CD4-positive, alpha-beta T cell treated with Interferon gamma for 1 hour (primary cell): ENCODE data around the gene AMBRA1.

ENCODE experiments used
- DNase-seq: peaks from one replicate; pipeline ENCODE4 v3.0.0-alpha.2; 2020

AMBRA1 gene

GRCh38 chr11:46574656-46575055 is 19.2 kb downstream of the AMBRA1 start:
- no peak for DNase-seq

GRCh38 chr11:46570790-46571398 is 22.9 kb downstream of the AMBRA1 start:
- DNase-seq: no peak

GRCh38 chr11:46565232-46565840 is 28.5 kb downstream of the AMBRA1 start:
- DNase-seq: no peak

GRCh38 chr11:46564459-46564858 is 29.4 kb downstream of the AMBRA1 start:
- no peak for DNase-seq

DNA sequence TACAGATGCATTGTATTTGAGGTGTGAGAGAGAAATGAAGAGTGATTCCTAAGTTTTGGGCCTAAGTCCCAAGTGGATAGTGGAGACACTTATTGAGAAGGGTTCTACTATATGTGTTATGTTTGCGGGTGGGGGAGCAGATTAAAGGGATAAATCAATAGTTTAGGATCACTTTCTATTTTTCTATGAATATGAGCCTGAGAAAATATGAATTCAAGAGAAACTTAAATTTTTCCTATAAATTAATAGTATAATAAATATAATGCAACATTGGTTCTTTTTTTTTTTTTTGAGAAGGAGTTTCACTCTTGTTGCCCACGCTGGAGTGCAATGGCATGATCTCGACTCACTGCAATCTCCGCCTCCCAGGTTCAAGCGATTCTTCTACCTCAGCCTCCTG is 31.3 kb downstream of the AMBRA1 start:
- no peak for DNase-seq

DNA sequence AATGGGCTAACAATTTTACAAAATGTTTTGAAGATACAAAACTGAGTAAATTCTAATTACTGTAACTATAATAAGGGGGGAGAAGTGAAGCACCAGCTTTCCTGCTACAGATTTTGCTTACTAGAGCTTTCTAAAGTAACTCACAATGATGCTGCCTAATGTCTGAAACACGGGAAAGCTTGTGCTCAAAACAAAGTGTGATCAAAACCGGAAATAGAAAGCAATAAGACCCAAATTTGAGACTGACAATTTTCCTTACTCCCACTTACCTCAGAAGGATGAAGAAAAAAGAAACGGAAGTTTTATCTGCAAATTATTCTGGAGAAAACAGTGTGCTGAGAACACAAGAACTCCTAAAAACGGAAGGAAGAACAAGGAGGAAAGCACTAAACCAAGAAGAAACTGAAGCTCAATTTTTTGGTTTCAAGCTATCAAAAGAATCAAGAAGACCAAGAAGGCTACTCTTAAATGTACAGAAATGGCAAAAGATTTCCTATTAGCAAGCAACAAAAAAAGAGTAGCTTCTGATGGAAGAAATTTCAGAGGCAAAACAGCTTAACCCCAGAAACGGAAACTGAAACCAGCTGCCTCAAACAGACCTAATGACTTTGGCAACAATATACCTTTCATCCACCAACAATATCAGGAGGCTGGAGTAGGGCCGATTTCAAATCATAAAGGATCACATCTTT is 33.4 kb downstream of the AMBRA1 start:
- no peak for DNase-seq

DNA sequence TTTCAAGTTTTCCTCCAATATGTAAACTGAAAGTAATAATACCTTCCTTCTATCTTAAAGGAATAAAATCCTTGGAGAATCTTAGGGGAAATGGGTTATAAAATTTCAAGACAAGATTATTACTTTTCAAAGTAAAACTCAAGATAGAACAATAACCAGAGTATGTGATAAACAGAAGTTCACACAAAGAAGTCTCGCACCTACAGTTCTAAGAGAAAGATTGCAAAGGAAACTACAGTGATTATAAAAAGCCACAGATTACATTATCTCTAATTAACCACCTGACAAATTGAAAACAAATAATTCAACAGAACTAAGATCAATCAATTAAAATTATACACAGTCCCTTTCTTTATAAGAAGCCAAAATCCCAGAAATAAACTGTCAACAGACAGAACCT is 34.0 kb downstream of the AMBRA1 start:
- no peak for DNase-seq

- DNase-seq: no peak
Measured at GRCh38 chr11:46557684-46558151, 36.1 kb downstream of the AMBRA1 start.

DNA sequence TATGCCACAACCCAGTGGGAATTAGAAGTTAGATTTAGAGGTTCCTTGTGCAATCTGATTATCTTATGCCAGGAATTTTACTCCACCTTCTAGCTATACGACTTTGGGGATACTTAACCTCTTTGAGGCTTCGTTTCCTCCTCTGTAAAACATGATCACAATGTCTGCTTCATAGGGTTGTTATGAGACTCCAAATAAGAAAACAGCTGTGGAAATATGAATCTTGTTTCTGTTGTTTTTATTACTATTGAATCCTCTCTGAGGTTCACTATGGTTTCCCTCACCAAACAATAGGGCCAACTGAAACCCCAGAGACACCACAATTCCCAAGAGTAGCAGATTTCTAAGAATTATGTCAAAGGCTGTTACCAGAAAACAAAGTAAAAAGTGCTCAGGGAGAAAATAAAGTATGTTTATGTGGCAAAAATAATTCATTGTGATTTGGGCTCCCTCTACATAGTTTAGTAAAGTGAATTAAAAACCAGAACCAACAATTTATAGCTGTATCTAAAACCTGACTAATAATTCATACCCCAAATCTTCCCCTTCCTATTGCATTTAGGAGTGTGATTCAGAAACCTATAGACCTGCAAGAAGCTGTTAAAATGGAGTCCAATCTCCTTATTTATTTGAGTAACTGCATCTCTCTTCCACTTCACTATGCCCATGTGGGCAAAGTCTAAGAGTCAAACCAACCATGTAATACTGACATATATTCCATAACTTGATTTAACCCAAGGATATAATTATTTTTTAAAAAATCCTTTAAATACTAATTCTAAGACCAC is 38.4 kb downstream of the AMBRA1 start:
- no peak for DNase-seq

DNA sequence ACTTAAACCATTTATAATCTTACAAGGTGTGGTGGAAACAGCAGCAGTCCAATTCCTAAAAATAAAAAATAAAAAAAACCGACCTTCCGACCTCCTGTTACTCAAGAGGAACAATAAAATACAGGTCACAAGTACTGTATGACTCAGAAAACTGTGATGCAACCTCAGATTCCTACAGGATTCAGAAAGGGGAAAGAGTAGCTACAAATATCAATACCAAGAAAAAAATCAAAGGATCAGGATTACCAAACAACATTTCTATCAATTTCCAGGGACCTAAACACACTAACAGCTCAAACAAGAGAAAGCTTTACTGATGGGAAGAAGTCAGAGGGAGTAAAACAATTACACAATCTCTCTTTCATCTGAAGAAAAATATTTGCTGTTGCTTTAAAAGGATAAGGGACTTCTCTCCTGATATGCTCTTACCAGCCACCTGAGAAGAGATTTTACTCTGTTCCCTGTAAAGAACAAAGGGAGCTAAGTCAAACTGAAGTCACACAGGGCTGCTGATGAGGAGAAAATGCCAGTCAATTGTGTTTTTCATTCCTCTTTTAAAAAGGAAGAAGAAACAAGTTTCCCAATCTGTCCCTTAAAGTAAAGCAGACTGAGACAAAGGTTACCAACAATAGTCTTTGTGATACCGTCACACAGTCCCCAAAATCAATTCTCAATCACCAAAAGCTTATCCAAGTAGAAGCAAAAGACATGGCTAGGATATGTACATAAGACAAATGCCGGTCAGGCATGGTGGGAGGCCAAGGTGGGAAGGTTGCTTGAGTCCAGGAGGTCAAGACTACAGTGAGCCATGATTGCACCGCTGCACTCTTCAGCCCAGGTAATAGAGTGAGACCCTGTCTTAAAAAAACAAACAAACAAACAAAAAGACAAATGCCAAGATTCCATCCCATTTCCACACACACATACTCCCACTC is 39.3 kb downstream of the AMBRA1 start:
- DNase-seq: no peak

GRCh38 chr11:46553814-46554212 is 40.0 kb downstream of the AMBRA1 start:
- no peak for DNase-seq

GRCh38 chr11:46551261-46551660 is 42.6 kb downstream of the AMBRA1 start:
- no peak for DNase-seq

- no peak for DNase-seq
Measured at GRCh38 chr11:46547579-46547978, 46.2 kb downstream of the AMBRA1 start.

DNA sequence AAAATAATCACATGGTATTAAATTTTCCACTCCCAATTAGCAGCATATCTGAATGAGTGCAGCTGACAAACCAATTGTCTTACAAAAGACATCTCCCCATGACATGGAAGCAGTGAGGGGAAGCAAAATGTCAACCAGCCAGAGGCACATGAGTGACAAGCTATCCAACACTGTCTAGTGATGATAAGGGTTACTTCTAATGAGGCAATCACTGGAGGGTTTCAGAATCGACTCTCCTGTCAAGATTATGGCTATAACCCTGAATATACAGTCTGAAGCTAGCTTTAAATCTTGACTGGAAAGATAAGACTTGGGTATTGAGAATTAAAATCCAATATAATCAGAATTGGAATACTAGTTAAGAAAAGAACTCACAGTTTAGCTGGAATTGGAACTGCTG is 50.3 kb downstream of the AMBRA1 start:
- no peak for DNase-seq

GRCh38 chr11:46541593-46542371 is 52.0 kb downstream of the AMBRA1 start:
- DNase-seq: no peak

DNA sequence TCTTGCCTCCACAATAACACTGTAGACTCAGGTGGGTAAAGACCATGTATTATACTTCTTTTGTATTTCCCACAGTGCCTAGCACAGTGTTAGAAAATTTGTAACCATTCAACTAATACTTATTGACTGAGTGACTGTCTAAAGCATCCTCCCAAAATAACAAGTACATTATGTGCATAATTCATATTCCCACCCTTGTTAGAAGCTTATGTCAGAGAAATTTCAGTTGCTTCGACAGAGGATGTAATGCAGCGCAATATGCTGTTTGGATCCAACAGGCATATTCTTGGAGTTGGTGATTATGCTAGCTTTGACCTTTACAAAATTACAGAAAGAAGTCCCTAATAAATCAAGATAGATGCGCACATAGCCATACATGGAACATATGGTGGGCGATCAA is 53.0 kb downstream of the AMBRA1 start:
- no peak for DNase-seq

DNA sequence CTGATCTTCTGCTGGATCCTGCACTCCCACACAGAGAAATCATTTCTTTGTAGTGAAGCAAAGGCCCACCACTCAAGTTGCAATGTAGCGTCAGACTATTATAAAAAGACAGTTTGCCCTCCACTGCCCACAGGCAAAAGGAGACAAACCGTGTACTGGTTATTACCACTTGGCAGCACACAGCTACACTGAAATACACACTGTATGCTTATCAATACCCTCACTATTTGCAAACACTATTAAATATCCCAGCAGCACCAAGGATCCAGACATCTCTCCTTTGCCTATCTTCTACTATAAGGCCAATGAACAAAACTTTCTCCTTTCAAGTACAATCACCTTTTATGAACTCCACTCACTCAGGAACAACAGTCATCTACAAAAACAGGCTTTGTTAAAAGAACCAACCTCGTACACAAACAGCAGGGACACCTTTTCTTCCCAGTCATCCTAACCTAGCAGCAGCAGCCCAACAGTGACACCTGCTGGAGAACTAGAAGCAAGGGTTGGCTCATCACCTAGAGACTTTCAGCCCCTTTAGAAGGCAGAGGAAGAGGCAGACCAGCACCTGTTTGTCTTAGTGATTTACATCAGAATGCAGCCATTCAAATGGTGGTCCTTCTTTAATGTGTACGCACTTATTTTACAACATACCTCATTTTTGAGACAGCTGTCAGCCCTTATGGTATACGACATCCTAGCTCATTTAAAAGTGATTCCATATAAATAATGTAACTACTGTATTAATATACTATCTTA is 56.1 kb downstream of the AMBRA1 start:
- peak; percentile 55 for DNase-seq

DNA sequence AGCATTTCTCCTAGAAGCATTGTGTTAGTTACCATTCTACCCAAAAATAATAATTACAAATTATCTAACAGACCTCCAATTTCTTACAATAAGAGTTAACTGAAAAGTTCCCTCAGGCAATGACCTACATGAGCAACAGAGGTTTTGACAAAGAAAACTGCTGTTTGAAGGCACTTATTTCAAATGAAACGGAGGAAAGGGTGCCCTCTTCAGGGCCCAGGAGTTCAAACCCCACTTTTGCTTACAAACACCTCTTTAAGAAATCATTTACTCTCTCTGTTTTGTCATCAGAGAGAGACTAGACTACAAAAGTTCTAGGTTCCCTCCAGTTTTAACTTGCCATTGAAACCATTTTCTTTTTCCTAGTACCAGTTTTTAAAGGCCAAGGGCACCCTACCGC is 56.7 kb downstream of the AMBRA1 start:
- DNase-seq: no peak

- no peak for DNase-seq
Measured at GRCh38 chr11:46535688-46536087, 58.1 kb downstream of the AMBRA1 start.

GRCh38 chr11:46534711-46535110 is 59.1 kb downstream of the AMBRA1 start:
- no peak for DNase-seq
